ENCODE measurements around the gene DLGAP1. TPM values are rescaled to one million over a fixed set of nuclear protein-coding genes. Genes with fewer than 3 reads are reported as not detected.

Gene DLGAP1
- total RNA-seq, 6 experiments from 2014 or later: 0.09 to 0.31 (median 0.18) TPM; not detected in 2

GRCh38 chr18:3791238-3791637, 663.9 kb downstream of the DLGAP1 start:
- Histone ChIP-seq H3K9me3 (no peaks in the 10 kb centered on the region), H3K36me3 (no peaks in the 10 kb centered on the region), H3K4me1 (no peaks in the 10 kb centered on the region), H3K27ac (no peak overlapping the region), H3K27me3 (no peaks in the 10 kb centered on the region), H3K4me3 (no peak overlapping the region)
- DNase-seq (no peak), ATAC-seq (no peak)
- intact Hi-C loops (cut with DNase I): no loop called here
- 69% methylated on average over 4 of the region's 4 CpGs for WGBS (ENCODE audit: insufficient coverage, low coverage, low lambda C conversion rate, missing lambda C conversion rate)
- TF ChIP-seq POLR2A (IDR thresholded peaks at IDR 0.05): no peak
- TF ChIP-seq CTCF (IDR thresholded peaks at IDR 0.05): no peak

- H3K9me3 ChIP-seq: no peaks in the 10 kb centered on the region
- H3K27ac ChIP-seq: no peak overlapping the region
- no peaks in the 10 kb centered on the region for H3K36me3 ChIP-seq
- ATAC-seq (no peak), DNase-seq (no peak)
- H3K4me3 ChIP-seq: no peak overlapping the region
- 29% methylated on average over 2 of the region's 5 CpGs for WGBS (ENCODE audit: insufficient coverage, low coverage, low lambda C conversion rate, missing lambda C conversion rate)
- intact Hi-C loops (cut with DNase I): no loop called here
- no peaks in the 10 kb centered on the region for H3K27me3 ChIP-seq
- no peak for TF ChIP-seq CTCF (IDR thresholded peaks at IDR 0.05)
- TF ChIP-seq POLR2A (IDR thresholded peaks at IDR 0.05): no peak
- H3K4me1 ChIP-seq: no peaks in the 10 kb centered on the region
These were observed 664.4 kb downstream of the DLGAP1 start for GRCh38 chr18:3790703-3791102.

- no peak overlapping the region for H3K4me3 ChIP-seq
- 18% methylated on average over 1 of the region's 1 CpG for WGBS (ENCODE audit: insufficient coverage, low coverage, low lambda C conversion rate, missing lambda C conversion rate)
- intact Hi-C loops (cut with DNase I): no loop called here
- H3K9me3 ChIP-seq: no peaks in the 10 kb centered on the region
- TF ChIP-seq POLR2A (IDR thresholded peaks at IDR 0.05): no peak
- no peak for TF ChIP-seq CTCF (IDR thresholded peaks at IDR 0.05)
- no peak overlapping the region for H3K27ac ChIP-seq
- H3K27me3 ChIP-seq: no peaks in the 10 kb centered on the region
- H3K4me1 ChIP-seq: no peaks in the 10 kb centered on the region
- H3K36me3 ChIP-seq: no peaks in the 10 kb centered on the region
- DNase-seq (no peak), ATAC-seq (no peak)
These were observed 665.6 kb downstream of the DLGAP1 start for GRCh38 chr18:3789525-3789924.

- 82% methylated on average over 1 of the region's 1 CpG for WGBS (ENCODE audit: insufficient coverage, low coverage, low lambda C conversion rate, missing lambda C conversion rate)
- H3K27ac ChIP-seq: no peak overlapping the region
- no peak for DNase-seq
- H3K36me3 ChIP-seq: no peaks in the 10 kb centered on the region
- intact Hi-C loops (cut with DNase I): no loop called here
- TF ChIP-seq CTCF (IDR thresholded peaks at IDR 0.05) (no peak), POLR2A (IDR thresholded peaks at IDR 0.05) (no peak)
- no peaks in the 10 kb centered on the region for H3K9me3 ChIP-seq
- ATAC-seq: no peak
- no peaks in the 10 kb centered on the region for H3K27me3 ChIP-seq
- no peak overlapping the region for H3K4me3 ChIP-seq
- H3K4me1 ChIP-seq: no peaks in the 10 kb centered on the region
These were observed 670.2 kb downstream of the DLGAP1 start for GRCh38 chr18:3784949-3785348.

- no peaks in the 10 kb centered on the region for H3K36me3 ChIP-seq
- WGBS (ENCODE audit: insufficient coverage, low coverage, low lambda C conversion rate, missing lambda C conversion rate): 73% methylated on average over 1 of the region's 1 CpG
- no peak overlapping the region for H3K27ac ChIP-seq
- no peak for DNase-seq
- no peaks in the 10 kb centered on the region for H3K27me3 ChIP-seq
- H3K9me3 ChIP-seq: no peaks in the 10 kb centered on the region
- no peaks in the 10 kb centered on the region for H3K4me1 ChIP-seq
- TF ChIP-seq POLR2A (IDR thresholded peaks at IDR 0.05) (no peak), CTCF (IDR thresholded peaks at IDR 0.05) (no peak)
- no peak overlapping the region for H3K4me3 ChIP-seq
- intact Hi-C loops (cut with DNase I): no loop called here
- no peak for ATAC-seq
These were observed 672.2 kb downstream of the DLGAP1 start for GRCh38 chr18:3782901-3783300.

Measured in right lobe of liver (tissue), 6 donors.